ENCODE measurements around the gene RANBP17.

- TF ChIP-seq ZNF362 (tag by site-specific recombination; IDR thresholded peaks at IDR 0.05) (no peak), ZBTB49 (tag by site-specific recombination; IDR thresholded peaks at IDR 0.05; ENCODE audit: low read depth) (no peak), SP2 (tag by site-specific recombination; IDR thresholded peaks at IDR 0.05) (no peak), ZBTB20 (tag by site-specific recombination; IDR thresholded peaks at IDR 0.05) (no peak), CTCF (tag by site-specific recombination; IDR thresholded peaks at IDR 0.05) (no peak), INSM2 (tag by site-specific recombination; IDR thresholded peaks at IDR 0.05) (no peak), EGR2 (tag by site-specific recombination; IDR thresholded peaks at IDR 0.05; ENCODE audit: low read depth) (no peak), MZF1 (tag by site-specific recombination; IDR thresholded peaks at IDR 0.05; ENCODE audit: borderline replicate concordance) (no peak), ZNF530 (tag by site-specific recombination; IDR thresholded peaks at IDR 0.05; ENCODE audit: low read depth) (no peak)
Measured at GRCh38 chr5:171143926-171144325, 282.1 kb downstream of the RANBP17 start.
